ENCODE measurements around the gene IER2.

IER2 gene

DNA sequence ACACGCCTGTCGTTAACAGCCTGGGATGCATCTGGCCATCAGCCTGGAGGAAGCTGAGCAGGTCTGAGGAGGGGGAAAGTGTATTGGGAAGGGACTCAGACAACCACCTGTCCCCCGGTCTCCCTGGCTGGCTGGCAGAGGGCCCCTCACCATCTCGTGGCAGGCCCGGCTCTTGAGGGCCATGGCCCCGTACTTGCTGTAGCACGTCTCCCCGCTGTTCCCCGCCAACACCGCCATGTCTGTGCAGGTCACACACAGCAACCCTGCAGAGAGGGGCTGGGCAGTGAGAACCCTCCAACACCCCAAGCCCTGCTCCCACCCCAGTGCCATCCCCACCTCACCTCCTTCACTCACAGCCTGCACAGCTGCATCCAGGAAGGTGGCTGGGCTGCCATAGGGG, 37.7 kb upstream of the IER2 start:
- Histone ChIP-seq H3K79me2 (ENCODE audit: low read length) (peaks cover 18% of the 10 kb centered on the region), H3K27ac (ENCODE audit: low read length) (no peak overlapping the region), H3K9me3 (ENCODE audit: insufficient read depth, low read length) (no peaks in the 10 kb centered on the region), H4K20me1 (ENCODE audit: insufficient read depth, low read length) (no peaks in the 10 kb centered on the region), H2AFZ (ENCODE audit: low read depth, low read length) (no peak overlapping the region), H3K4me1 (ENCODE audit: low read length) (peaks cover 7% of the 10 kb centered on the region), H3K27me3 (ENCODE audit: low read depth, low read length) (no peaks in the 10 kb centered on the region), H3K36me3 (replicated peaks; ENCODE audit: low read depth, low read length) (peaks cover 8% of the 10 kb centered on the region), H3K4me3 (ENCODE audit: low read length) (no peak overlapping the region), H3K4me2 (ENCODE audit: low read length) (no peak overlapping the region), H3K9ac (ENCODE audit: low read length) (no peak overlapping the region)
- TF ChIP-seq EZH2phosphoT487 (IDR thresholded peaks at IDR 0.05; ENCODE audit: low read depth): no peak
- TF ChIP-seq, protein P1, sequence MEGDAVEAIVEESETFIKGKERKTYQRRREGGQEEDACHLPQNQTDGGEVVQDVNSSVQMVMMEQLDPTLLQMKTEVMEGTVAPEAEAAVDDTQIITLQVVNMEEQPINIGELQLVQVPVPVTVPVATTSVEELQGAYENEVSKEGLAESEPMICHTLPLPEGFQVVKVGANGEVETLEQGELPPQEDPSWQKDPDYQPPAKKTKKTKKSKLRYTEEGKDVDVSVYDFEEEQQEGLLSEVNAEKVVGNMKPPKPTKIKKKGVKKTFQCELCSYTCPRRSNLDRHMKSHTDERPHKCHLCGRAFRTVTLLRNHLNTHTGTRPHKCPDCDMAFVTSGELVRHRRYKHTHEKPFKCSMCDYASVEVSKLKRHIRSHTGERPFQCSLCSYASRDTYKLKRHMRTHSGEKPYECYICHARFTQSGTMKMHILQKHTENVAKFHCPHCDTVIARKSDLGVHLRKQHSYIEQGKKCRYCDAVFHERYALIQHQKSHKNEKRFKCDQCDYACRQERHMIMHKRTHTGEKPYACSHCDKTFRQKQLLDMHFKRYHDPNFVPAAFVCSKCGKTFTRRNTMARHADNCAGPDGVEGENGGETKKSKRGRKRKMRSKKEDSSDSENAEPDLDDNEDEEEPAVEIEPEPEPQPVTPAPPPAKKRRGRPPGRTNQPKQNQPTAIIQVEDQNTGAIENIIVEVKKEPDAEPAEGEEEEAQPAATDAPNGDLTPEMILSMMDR (IDR thresholded peaks at IDR 0.05; ENCODE audit: low read depth, low read length): no peak

DNA sequence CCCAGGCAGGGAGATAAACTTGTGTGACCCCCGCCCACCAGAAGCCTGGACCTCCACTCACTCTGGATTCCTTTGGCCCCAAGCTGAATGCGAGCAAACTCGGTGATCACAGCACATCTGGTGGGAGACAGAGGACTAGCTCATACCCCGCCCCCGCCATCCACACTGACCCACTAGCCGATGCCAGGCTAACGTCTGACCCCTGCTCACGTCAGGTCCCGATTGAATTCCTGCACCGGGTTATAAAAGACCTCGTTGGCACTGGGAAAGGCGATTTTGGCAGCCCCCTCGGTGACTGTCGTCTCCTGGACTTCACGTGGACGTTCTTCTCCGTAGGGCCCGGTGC, 34.3 kb upstream of the IER2 start:
- Histone ChIP-seq H4K20me1 (ENCODE audit: insufficient read depth, low read length) (peaks cover 21% of the 10 kb centered on the region), H3K9me3 (ENCODE audit: insufficient read depth, low read length) (no peaks in the 10 kb centered on the region), H3K9ac (ENCODE audit: low read length) (peak overlapping the region; percentile 79), H3K27ac (ENCODE audit: low read length) (0 out of 2 replicates have a peak overlapping the region, but pooled peaks have one; percentile 18), H3K4me1 (ENCODE audit: low read length) (peaks cover 16% of the 10 kb centered on the region), H3K79me2 (ENCODE audit: low read length) (peaks cover 49% of the 10 kb centered on the region), H3K4me2 (ENCODE audit: low read length) (peak overlapping the region; percentile 85), H3K27me3 (ENCODE audit: low read depth, low read length) (no peaks in the 10 kb centered on the region), H2AFZ (ENCODE audit: low read depth, low read length) (no peak overlapping the region), H3K36me3 (replicated peaks; ENCODE audit: low read depth, low read length) (peaks cover 7% of the 10 kb centered on the region), H3K4me3 (ENCODE audit: low read length) (peak overlapping the region; percentile 86)
- no peak for TF ChIP-seq EZH2phosphoT487 (IDR thresholded peaks at IDR 0.05; ENCODE audit: low read depth)
- TF ChIP-seq, protein P1 (IDR thresholded peaks at IDR 0.05; ENCODE audit: low read depth, low read length): no peak

DNA sequence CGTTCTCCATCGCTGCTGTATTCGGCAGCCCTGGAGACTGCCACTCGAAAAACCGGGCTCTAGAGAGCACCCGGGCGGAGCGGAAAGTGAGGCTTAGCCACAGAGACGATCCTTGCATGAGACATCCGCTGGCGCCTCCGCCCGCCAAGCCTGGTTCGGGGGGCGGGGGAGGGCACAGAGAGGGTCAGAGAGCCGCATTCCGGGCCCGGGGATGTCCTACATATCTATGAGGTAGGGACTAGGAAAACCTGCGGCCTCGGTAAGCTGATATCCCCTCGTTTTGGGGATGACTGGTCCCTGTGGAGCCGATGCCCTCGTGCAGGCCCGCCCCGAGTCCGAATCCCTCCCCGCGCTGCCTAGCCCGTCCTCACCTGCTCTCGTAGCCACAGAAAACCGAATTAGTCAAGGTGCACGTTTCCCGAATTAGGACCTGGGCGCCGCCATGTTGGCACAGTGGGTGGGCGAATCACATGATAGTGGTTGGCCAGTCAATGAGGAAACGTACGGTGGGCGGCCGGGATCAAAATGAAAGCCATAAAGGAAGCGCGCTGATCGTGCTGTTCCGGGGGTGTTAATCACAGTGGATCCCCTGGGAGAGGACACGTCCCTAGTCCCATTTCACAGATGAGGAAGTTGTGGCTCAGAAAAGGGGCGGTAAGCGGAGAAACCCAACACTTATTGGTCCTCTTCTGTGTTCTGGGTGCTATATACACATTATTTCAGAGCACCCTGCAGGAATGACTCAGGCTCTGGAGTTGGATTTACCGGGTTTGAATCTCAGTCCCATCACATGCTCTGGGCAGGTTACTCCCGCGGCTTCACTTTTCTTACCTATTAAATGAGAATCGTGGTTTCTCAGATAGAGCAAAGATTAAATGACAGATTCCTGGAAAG, 33.7 kb upstream of the IER2 start, which contains the start of gene TRMT1:
TRMT1 (minus strand) TSS at position 459 of the 894 bp plus-strand sequence; CDS start at position 118, 341 bp downstream.
- Histone ChIP-seq H3K36me3 (replicated peaks; ENCODE audit: low read depth, low read length) (peaks cover 7% of the 10 kb centered on the region), H2AFZ (ENCODE audit: low read depth, low read length) (peak within 1 kb of the TSS; percentile 84), H3K4me1 (ENCODE audit: low read length) (peaks cover 16% of the 10 kb centered on the region), H3K79me2 (ENCODE audit: low read length) (peaks cover 56% of the 10 kb centered on the region), H4K20me1 (ENCODE audit: insufficient read depth, low read length) (peaks cover 28% of the 10 kb centered on the region), H3K27me3 (ENCODE audit: low read depth, low read length) (no peaks in the 10 kb centered on the region), H3K9me3 (ENCODE audit: insufficient read depth, low read length) (no peaks in the 10 kb centered on the region), H3K4me3 (ENCODE audit: low read length) (peak within 1 kb of the TSS; percentile 86), H3K4me2 (ENCODE audit: low read length) (peak within 1 kb of the TSS; percentile 97), H3K27ac (ENCODE audit: low read length) (peak within 1 kb of the TSS; percentile 80), H3K9ac (ENCODE audit: low read length) (peak within 1 kb of the TSS; percentile 79)
- TF ChIP-seq, protein P1 (IDR thresholded peaks at IDR 0.05; ENCODE audit: low read depth, low read length): no peak
- TF ChIP-seq EZH2phosphoT487 (IDR thresholded peaks at IDR 0.05; ENCODE audit: low read depth): no peak

DNA sequence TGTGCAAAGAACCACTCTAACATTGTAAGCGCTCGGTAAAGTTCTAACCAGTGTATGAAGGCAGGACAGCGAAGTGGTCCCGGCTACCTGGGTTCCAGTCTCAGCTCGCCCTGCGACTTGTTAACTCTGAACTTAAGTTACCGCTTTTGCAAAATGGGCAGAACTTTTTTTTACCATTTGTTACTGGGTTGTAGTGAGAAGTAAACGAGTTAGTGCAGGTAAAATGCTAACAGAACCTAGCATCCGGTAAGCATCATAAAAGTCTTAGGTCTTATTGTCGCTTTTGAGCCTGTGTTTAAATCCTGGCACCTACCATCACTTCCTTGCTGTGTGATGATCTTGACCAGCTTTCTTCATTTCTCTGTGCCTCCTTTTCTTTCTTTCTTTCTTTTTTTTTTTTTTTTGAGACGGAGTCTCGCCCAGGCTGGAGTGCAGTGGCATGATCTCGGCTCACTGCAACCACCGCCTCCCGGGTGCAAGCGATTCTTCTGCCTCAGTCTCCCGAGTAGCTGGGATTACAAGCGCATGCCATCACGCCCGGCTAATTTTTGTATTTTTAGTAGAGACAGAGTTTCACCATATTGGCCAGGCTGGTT, 32.9 kb upstream of the IER2 start:
- H2AFZ ChIP-seq (ENCODE audit: low read depth, low read length): peak overlapping the region; percentile 84
- H3K36me3 ChIP-seq (replicated peaks; ENCODE audit: low read depth, low read length): peaks cover 13% of the 10 kb centered on the region

More for the DNA sequence above, 32.9 kb upstream of the IER2 start:
- Histone ChIP-seq H4K20me1 (ENCODE audit: insufficient read depth, low read length) (peaks cover 35% of the 10 kb centered on the region), H3K4me3 (ENCODE audit: low read length) (peak overlapping the region; percentile 86), H3K9me3 (ENCODE audit: insufficient read depth, low read length) (no peaks in the 10 kb centered on the region), H3K27me3 (ENCODE audit: low read depth, low read length) (no peaks in the 10 kb centered on the region), H3K4me1 (ENCODE audit: low read length) (peaks cover 16% of the 10 kb centered on the region), H3K9ac (ENCODE audit: low read length) (peak overlapping the region; percentile 79), H3K27ac (ENCODE audit: low read length) (peak overlapping the region; percentile 80), H3K4me2 (ENCODE audit: low read length) (peak overlapping the region; percentile 97), H3K79me2 (ENCODE audit: low read length) (peaks cover 63% of the 10 kb centered on the region)
- TF ChIP-seq, protein P1 (IDR thresholded peaks at IDR 0.05; ENCODE audit: low read depth, low read length): no peak
- no peak for TF ChIP-seq EZH2phosphoT487 (IDR thresholded peaks at IDR 0.05; ENCODE audit: low read depth)

All from OCI-LY3 (cell line).